Choroid plexus epithelial cell (primary cell): ENCODE data around the gene DTD2.
A peak's percentile ranks its signal among the peaks of the same experiment; 100 is the strongest.

ENCODE experiments used
- DNase-seq: peaks from one replicate; pipeline ENCODE4 v3.0.0-alpha.2; 2010; ENCODE audit warnings: low read depth
- H3K4me3 ChIP-seq: 2 replicates; pipeline ENCODE4 v1.5.1; 2011; ENCODE audit warnings: low read depth, mild to moderate bottlenecking, control low read depth, low read length, moderate library complexity
- TF ChIP-seq, protein P1 (sequence below): conservative IDR thresholded peaks from 2 replicates; pipeline ENCODE4 v1.5.1; 2011; ENCODE audit warnings: low read depth, mild to moderate bottlenecking, control low read depth, inconsistent platforms, low read length, moderate library complexity

DTD2 gene

DNA sequence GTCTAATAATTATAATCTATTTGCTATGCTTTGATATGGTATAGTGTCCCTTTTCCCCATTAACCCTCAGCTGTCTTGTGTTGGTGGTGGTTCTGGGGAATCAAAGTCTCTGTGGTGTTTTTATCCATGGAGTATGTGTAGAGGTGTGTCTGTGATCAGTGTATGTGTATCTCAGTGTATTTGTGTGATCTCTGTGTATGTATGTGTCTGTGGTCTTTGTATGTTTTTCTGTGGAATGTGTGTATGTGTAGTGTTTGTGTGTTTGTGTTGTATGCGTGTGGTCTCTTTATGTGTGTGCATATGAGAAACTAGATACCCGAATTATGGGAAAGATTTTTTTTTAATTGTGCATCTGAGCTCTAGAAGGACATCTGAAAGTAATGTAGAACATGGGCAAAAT lies 29.5 kb upstream of the DTD2 start:
- DNase-seq, result no peak
- TF ChIP-seq, protein P1, sequence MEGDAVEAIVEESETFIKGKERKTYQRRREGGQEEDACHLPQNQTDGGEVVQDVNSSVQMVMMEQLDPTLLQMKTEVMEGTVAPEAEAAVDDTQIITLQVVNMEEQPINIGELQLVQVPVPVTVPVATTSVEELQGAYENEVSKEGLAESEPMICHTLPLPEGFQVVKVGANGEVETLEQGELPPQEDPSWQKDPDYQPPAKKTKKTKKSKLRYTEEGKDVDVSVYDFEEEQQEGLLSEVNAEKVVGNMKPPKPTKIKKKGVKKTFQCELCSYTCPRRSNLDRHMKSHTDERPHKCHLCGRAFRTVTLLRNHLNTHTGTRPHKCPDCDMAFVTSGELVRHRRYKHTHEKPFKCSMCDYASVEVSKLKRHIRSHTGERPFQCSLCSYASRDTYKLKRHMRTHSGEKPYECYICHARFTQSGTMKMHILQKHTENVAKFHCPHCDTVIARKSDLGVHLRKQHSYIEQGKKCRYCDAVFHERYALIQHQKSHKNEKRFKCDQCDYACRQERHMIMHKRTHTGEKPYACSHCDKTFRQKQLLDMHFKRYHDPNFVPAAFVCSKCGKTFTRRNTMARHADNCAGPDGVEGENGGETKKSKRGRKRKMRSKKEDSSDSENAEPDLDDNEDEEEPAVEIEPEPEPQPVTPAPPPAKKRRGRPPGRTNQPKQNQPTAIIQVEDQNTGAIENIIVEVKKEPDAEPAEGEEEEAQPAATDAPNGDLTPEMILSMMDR, result no peak
- H3K4me3 ChIP-seq, result no peak overlapping the region

DNA sequence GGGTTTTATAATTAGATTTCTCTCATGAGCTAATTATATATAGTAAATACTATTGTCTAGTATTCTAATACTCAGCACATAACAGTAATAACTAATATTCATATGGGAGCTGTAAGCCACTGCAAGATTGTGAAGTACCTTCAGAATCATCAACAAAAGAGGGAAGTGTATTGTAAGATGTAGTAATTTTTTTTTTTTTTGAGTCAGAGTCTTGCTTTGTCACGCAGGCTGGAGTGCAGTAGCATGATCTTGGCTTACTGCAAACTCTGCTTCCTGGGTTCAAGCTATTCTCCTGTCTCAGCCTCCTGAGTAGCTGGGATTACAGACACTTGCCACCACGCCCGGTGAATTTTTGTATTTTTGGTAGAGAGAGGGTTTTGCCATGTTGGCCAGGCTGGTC lies 27.4 kb upstream of the DTD2 start:
- no peak overlapping the region for H3K4me3 ChIP-seq
- no peak for DNase-seq
- TF ChIP-seq, protein P1, result no peak

DNA sequence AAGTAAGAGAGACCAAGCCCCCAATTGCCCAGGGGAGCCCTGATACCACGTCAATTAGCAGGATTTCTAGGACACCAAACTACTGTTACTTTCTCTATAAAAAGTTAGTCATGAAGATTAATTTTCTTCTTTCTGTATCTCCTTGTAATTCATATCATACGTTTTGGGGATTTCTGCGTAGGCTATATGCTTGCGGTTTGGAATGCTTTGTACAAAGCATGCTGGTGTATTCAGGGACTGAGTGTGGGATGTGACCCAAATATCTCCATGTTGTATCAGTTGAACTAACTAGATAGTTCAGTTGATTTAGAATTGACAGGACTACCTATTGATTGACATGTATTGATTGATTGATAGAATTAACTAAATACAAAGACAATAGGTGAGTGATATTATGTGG lies 22.9 kb upstream of the DTD2 start:
- H3K4me3 ChIP-seq, result no peak overlapping the region
- TF ChIP-seq, protein P1, result no peak
- DNase-seq, result no peak

DNA sequence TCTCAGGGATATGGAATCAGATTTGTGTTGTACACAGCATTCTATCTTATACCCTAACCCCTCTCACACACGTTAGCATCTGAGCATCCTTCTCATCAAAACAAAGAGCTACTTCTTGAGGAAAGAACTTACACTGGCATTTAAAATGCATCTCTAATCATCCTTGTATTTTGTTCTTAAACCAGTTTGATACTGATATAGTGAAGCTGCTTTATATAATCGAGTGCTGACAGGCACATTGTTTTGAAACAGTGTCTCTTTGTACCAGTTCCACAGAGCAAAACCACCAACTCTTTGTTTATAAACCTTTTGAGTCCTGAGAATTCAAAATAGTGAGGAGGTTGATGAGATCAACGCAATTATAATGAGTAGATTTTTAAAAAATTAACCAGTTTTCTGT lies 21.7 kb upstream of the DTD2 start:
- no peak for DNase-seq
- TF ChIP-seq, protein P1, result no peak
- no peak overlapping the region for H3K4me3 ChIP-seq

DNA sequence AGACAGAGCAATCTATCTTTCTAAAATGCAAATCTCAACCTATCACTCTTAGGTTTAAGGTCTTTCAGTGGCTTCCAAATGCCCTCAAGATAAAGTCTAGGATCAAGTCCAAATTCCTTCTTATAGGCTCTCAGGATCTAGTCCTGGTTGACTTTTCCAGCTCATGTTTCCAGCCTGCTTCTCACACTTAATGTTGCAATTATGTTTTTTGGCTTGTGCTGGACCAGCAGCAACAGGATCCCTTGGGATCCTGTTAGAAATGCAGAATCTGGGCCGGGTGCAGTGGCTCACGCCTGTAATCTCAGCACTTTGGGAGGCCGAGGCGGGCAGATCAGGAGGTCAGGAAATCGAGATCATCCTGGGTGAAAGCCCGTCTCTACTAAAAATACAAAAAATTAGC lies 19.9 kb upstream of the DTD2 start:
- DNase-seq, result no peak
- TF ChIP-seq, protein P1, result no peak
- H3K4me3 ChIP-seq, result no peak overlapping the region

DNA sequence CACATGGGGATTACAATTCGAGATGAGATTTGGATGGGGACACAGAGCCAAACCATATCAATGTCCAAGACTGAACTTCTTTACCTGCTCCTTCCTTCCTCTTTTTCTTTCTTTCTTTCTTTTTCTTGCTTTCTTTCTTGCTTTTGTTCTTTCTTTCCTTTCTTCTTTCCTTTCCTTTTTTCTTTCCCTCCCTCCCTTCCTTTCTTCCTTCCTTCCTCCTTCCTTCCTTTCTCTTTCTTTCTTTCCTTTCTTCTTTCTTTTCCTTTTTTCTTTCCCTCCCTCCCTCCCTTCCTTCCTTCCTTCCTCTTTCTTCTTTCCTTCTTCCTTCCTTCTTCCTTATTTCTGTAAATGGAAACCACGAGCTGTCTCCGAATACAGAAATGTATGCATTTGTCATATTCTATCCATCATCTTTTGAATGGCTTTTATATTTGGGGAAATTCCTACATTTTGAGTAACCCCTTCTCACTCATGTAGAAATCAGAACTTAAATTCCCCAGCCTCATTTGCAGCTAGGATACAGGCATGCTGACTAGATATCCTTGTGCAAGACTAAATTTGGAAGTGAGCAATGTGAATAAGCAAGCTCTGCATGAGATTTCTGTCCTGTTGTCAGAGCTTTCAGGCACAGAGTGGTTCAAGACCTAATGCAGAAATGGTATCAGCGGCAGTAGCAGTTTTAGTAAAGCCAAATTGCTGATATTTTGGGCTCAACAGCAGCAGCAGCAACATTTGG lies 19.0 kb upstream of the DTD2 start:
- TF ChIP-seq, protein P1, result no peak
- peak; percentile 11 for DNase-seq

DNA sequence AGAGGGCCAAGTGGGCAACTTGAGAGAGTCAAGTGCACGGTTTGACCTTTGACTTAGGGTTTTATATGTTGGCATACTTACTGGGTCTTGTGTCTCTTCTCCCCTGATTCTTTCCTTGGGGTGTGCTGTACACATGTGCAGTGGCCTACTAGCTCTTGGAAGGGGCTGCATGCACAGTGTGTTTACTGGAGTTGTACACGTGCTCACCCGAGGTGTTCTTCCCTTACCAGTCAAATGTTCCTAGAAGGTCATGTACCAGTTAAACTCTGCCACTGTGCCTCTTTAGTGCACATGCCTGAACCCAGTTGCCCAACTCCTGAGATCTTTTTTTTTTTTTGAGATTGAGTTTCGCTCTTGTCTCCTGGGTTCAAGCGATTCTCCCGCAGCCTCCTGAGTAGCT lies 9.2 kb upstream of the DTD2 start:
- no peak for DNase-seq
- H3K4me3 ChIP-seq, result no peak overlapping the region
- TF ChIP-seq, protein P1, result no peak

More for the DNA sequence above, 19.0 kb upstream of the DTD2 start:
- H3K4me3 ChIP-seq, result no peak overlapping the region
